Raji (cell line): Measurements from ENCODE around the gene GOLGA6L26.
A peak's percentile ranks its signal among the peaks of the same experiment; 100 is the strongest.
"Not testable (repeated sequence)": the region's sequence is repeated elsewhere in the genome, so short reads cannot be mapped to it uniquely, and the experiment has no call there.

Experiments
- POLR2A ChIP-seq: IDR thresholded peaks from 2 replicates; pipeline ENCODE4 v1.6.1; 2011; ENCODE audit warnings: low read depth, low read length, control low read depth; ENCODE audit not compliant: insufficient read depth

Gene GOLGA6L26, protein sequence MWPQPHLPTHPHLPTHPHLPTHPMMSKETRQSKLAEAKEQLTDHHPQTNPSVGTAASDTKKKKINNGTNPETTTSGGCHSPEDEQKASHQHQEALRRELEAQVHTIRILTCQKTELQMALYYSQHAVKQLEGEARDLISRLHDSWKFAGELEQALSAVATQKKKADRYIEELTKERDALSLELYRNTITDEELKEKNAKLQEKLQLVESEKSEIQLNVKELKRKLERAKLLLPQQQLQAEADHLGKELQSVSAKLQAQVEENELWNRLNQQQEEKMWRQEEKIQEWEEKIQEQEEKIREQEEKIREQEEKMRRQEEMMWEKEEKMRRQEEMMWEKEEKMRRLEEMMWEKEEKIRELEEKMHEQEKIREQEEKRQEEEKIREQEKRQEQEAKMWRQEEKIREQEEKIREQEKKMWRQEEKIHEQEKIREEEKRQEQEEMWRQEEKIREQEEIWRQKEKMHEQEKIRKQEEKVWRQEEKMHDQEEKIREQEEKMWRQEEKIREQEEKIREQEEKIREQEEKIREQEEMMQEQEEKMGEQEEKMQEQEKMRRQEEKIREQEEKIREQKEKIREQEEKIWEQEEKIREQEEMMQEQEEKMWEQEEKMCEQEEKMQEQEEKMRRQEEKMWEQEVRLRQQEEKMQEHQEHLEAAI

DNA sequence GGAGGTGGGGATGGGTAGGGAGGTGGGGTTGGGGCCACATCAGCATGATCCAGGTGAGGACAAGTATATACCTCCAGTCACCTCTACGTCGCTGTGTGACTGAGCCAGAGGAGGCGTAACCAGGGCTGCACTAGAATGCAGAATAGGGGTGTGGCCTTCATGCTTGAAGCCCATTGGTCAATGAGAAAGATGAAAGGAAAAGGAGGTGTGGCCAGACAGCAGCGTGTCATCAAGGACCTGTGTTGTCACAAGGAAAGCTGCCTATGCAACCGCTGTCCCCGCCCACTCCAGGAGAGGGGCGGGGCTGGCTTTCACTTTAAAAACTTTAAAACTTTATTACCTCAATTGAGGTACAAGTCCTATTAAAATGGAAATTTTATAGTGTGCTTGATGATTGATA lies at the start of gene GOLGA6L26:
Gene GOLGA6L26 (minus strand): TSS at position 101 of the 400 bp plus-strand sequence. CDS start 61 bp downstream, at position 40.
- not testable (repeated sequence) for TF ChIP-seq POLR2A

DNA sequence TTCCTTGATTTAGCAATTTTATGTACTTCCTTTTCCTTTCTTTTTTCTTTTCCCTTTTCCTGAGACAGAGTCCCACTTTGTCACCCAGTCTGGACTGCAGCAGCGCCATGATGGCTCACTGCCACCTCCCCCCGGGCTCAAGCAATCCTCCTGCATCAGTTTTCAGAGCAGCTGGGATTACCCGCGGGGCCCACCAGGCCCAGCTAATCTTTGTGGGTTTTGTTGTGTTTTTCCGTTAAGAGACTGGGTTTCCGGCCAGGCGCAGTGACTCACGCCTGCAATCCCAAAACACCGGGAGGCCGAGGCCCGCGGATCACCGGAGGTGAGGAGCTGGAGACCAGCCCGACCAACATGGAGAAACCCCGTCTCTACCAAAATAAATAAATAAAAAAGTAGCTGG lies 38.3 kb upstream of the GOLGA6L26 start:
- TF ChIP-seq POLR2A: no peak

DNA sequence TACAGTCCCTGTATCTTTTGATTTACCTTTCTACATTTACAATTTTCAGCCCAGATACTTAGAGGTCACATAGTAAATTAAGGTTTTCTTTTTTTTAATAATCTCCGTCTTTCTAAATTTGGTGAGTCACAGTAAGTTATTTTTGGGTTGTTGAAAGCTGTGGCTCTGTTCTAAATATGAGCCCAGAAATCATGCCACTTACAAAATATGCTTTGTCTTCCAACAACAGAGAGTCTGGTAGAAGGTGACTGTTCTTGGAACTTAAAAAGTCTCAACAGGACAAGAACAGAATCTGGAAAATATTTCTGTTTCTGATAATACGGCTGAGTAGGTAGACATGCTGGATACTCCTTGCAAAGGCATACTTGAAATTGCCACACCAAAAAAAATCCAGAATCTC lies 36.6 kb upstream of the GOLGA6L26 start:
- no peak for TF ChIP-seq POLR2A

DNA sequence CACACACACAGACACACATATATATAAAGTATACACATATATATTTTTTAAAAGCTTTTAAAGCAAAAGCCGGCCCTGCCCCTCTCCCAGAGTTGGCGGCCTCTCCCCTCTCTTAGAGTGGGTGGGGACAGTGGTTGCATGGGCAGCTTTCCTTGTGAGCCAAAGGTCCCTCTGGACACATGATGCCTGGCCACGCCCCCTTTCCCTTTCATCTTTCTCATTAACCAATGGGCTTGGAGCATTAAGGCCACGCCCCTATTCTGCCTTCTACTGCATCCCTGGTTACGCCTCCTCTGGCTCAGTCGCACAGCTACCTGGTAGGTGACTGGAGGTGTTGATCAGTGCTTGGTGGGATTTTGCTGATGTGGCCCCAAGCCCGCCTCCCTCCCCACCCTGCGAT lies 20.5 kb upstream of the GOLGA6L26 start, which contains the start of gene GOLGA8S:
Gene GOLGA8S (plus strand): TSS at position 301 of the 400 bp plus-strand sequence. CDS start 62 bp downstream, at position 363.
- not testable (repeated sequence) for TF ChIP-seq POLR2A

DNA sequence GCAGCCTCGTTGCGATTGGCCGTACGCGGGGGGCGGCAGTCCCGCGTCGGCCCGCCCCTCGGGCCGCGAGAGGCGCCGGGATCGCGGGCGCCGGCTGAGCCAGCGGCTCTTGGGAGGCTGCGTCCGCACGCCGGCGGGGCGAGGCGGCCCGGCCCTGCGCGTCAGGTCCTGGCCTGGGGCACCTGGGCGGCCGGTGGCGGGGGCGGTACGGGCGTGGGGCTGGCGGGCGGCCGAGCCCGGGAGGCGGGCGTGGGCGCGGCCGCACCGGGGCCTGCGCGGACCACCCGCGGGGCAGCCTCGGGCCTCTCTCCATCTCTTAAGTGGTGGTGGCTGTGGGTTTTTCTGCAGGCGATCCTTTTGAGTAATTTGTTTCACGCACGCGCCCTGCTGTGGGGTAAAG lies 30.3 kb downstream of the GOLGA6L26 start:
- 0 out of 2 replicates have a peak, but pooled peaks have one; percentile 27 for TF ChIP-seq POLR2A
